ENCODE data around the gene CYP2E1. TPM values are rescaled to one million over a fixed set of nuclear protein-coding genes. Genes with fewer than 3 reads are reported as not detected.
"Not testable (repeated sequence)": the region's sequence is repeated elsewhere in the genome, so short reads cannot be mapped to it uniquely, and the experiment has no call there.

The CYP2E1 gene
- total RNA-seq (2014; rRNA removed; shearing (Covaris generic); ENCODE audit: low replicate concordance): 0.61 TPM in 1 of 2 replicates, not detected in the other

DNA sequence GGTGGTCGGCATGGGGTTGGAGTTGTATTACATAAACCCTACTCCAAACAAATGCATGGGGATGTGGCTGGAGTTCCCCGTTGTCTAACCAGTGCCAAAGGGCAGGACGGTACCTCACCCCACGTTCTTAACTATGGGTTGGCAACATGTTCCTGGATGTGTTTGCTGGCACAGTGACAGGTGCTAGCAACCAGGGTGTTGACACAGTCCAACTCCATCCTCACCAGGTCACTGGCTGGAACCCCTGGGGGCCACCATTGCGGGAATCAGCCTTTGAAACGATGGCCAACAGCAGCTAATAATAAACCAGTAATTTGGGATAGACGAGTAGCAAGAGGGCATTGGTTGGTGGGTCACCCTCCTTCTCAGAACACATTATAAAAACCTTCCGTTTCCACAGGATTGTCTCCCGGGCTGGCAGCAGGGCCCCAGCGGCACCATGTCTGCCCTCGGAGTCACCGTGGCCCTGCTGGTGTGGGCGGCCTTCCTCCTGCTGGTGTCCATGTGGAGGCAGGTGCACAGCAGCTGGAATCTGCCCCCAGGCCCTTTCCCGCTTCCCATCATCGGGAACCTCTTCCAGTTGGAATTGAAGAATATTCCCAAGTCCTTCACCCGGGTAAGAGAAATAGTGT, at the start of gene CYP2E1:
Gene CYP2E1, plus strand, starts transcription at position 407 of the 632 bp plus-strand sequence. Its CDS starts 33 bp downstream, at position 440.
- no peak for DNase-seq
- H3K4me2 ChIP-seq (ENCODE audit: low read depth, low read length, poor library complexity, severe bottlenecking): no peak within 1 kb of the TSS
- H3K79me2 ChIP-seq (ENCODE audit: low read length): no peaks in the 10 kb centered on the region
- no peaks in the 10 kb centered on the region for H3K9me3 ChIP-seq (ENCODE audit: low read length)
- no peaks in the 10 kb centered on the region for H3K36me3 ChIP-seq (ENCODE audit: insufficient read depth, low read length)
- H3K4me3 ChIP-seq (ENCODE audit: low read length): no peak within 1 kb of the TSS
- H3K9me2 ChIP-seq (replicated peaks; ENCODE audit: insufficient read depth, low read length): no peaks in the 10 kb centered on the region
- no peak within 1 kb of the TSS for H3K9ac ChIP-seq (ENCODE audit: low read length)
- no peaks in the 10 kb centered on the region for H3K4me1 ChIP-seq (ENCODE audit: low read length)
- no peak within 1 kb of the TSS for H2AFZ ChIP-seq (ENCODE audit: low read length)
- H3K27me3 ChIP-seq (ENCODE audit: low read length): no peaks in the 10 kb centered on the region
- H4K20me1 ChIP-seq (ENCODE audit: insufficient read depth, low read depth, low read length): no peaks in the 10 kb centered on the region
- no peak within 1 kb of the TSS for H3K27ac ChIP-seq (ENCODE audit: low read length)

DNA sequence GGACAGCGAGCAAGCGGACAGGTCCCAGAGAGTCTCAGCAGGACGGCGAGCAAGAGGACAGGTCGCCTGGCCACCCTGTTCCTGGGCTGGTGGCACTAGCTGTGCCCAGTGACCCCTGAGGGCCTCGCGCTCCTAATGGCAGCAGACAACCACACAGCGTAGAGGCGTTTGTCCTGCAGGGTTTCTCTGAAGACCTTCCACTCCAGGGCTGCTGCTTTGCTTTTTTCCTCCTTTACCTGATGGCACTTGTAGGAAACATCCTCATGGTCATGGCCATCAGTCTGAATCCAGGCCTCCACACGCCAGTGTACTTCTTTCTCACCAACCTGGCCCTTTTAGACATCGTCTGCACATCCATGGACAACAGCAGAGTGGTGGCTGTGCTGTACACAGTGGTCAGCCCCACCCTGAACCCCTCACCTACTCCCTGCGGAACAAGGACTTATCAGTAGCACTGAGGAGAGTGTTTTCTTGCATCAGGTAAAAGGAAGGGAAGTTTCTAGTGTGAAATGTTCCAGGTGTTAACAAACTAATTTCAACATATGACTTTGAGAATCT, 46.0 kb upstream of the CYP2E1 start:
- H4K20me1 ChIP-seq (ENCODE audit: insufficient read depth, low read depth, low read length): no peaks in the 10 kb centered on the region
- no peaks in the 10 kb centered on the region for H3K9me2 ChIP-seq (replicated peaks; ENCODE audit: insufficient read depth, low read length)
- H3K36me3 ChIP-seq (ENCODE audit: insufficient read depth, low read length): no peaks in the 10 kb centered on the region
- H3K79me2 ChIP-seq (ENCODE audit: low read length): no peaks in the 10 kb centered on the region
- H3K27me3 ChIP-seq (ENCODE audit: low read length): no peaks in the 10 kb centered on the region
- peaks cover 12% of the 10 kb centered on the region; the same call in 1 of the 2 replicates for H3K9me3 ChIP-seq (ENCODE audit: low read length)
- H3K4me1 ChIP-seq (ENCODE audit: low read length): no peaks in the 10 kb centered on the region
- no peak overlapping the region for H3K4me2 ChIP-seq (ENCODE audit: low read depth, low read length, poor library complexity, severe bottlenecking)
- no peak overlapping the region for H2AFZ ChIP-seq (ENCODE audit: low read length)
- H3K4me3 ChIP-seq (ENCODE audit: low read length): no peak overlapping the region
- DNase-seq: no peak
- H3K9ac ChIP-seq (ENCODE audit: low read length): no peak overlapping the region
- no peak overlapping the region for H3K27ac ChIP-seq (ENCODE audit: low read length)

DNA sequence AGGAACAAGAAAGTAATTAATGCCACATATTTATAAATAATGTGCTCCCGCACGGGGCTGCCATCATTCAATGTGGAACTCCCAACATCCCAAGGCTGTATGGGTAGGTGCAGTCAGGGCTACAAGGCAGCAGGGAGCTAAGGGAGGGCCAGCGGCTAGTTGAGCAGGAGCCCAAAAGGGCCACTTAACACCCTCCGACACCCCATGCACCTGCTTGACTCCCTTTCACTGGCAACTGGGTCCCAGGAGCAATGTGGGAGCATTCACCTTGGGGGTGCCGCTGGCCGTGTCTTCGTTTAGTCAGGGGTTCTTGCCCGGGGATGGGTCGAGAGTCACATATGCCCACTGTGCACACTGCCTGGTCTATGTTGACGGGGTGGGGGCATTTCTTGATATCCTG, 45.5 kb upstream of the CYP2E1 start:
- no peak overlapping the region for H3K4me2 ChIP-seq (ENCODE audit: low read depth, low read length, poor library complexity, severe bottlenecking)
- H3K4me3 ChIP-seq (ENCODE audit: low read length): no peak overlapping the region
- H3K27ac ChIP-seq (ENCODE audit: low read length): no peak overlapping the region
- DNase-seq: no peak
- no peak overlapping the region for H2AFZ ChIP-seq (ENCODE audit: low read length)
- H3K9me2 ChIP-seq (replicated peaks; ENCODE audit: insufficient read depth, low read length): no peaks in the 10 kb centered on the region
- no peaks in the 10 kb centered on the region for H3K4me1 ChIP-seq (ENCODE audit: low read length)
- no peaks in the 10 kb centered on the region for H3K36me3 ChIP-seq (ENCODE audit: insufficient read depth, low read length)
- no peaks in the 10 kb centered on the region for H3K27me3 ChIP-seq (ENCODE audit: low read length)
- H3K9me3 ChIP-seq (ENCODE audit: low read length): peaks cover 13% of the 10 kb centered on the region; the same call in 1 of the 2 replicates
- no peak overlapping the region for H3K9ac ChIP-seq (ENCODE audit: low read length)
- H3K79me2 ChIP-seq (ENCODE audit: low read length): no peaks in the 10 kb centered on the region
- no peaks in the 10 kb centered on the region for H4K20me1 ChIP-seq (ENCODE audit: insufficient read depth, low read depth, low read length)

DNA sequence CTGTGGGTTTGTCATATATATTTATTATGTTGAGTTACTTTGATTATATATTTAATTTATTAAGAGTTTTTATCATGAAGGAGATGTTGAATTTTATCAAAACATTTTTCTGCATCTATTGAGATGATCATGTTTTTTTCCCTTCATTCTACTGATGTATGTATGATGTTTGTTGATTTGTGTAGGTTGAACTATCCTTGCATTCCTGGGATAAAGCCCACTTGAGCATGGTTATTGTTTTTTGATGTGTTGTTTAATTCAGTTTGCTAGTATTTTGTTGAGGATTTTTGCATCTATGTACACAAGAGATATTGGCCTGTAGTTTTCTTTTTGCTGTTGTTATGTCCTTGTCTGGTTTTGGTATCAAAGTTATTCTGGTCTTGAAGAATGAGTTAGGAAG, 42.3 kb upstream of the CYP2E1 start:
- Histone ChIP-seq H2AFZ (ENCODE audit: low read length) (no peak overlapping the region), H3K9me2 (replicated peaks; ENCODE audit: insufficient read depth, low read length) (no peaks in the 10 kb centered on the region), H4K20me1 (ENCODE audit: insufficient read depth, low read depth, low read length) (no peaks in the 10 kb centered on the region), H3K79me2 (ENCODE audit: low read length) (no peaks in the 10 kb centered on the region), H3K4me3 (ENCODE audit: low read length) (no peak overlapping the region), H3K9ac (ENCODE audit: low read length) (no peak overlapping the region), H3K9me3 (ENCODE audit: low read length) (peaks cover 17% of the 10 kb centered on the region; the same call in 1 of the 2 replicates), H3K4me2 (ENCODE audit: low read depth, low read length, poor library complexity, severe bottlenecking) (no peak overlapping the region), H3K36me3 (ENCODE audit: insufficient read depth, low read length) (no peaks in the 10 kb centered on the region), H3K4me1 (ENCODE audit: low read length) (peaks cover 2% of the 10 kb centered on the region), H3K27me3 (ENCODE audit: low read length) (no peaks in the 10 kb centered on the region), H3K27ac (ENCODE audit: low read length) (no peak overlapping the region)
- no peak for DNase-seq

DNA sequence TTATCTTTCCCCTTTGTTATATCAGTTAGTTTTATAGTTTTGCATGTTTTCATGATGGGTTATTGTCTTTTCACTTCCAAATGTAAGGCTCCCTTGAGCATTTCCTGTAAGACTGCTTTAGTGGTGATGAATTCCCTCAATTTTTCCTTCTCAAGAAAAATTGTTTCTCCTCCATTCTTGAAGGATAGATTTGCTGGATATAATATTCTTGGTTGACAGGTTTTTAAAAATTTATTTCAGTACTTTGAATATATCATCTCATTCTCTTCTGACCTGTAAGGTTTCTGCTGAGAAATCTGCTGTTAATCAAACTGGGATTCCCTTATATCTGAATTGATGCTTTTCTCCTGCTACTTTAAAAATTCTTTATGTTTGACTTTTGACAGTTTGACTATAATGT, 40.1 kb upstream of the CYP2E1 start:
- Histone ChIP-seq H3K9me2 (replicated peaks; ENCODE audit: insufficient read depth, low read length) (no peaks in the 10 kb centered on the region), H3K27me3 (ENCODE audit: low read length) (no peaks in the 10 kb centered on the region), H2AFZ (ENCODE audit: low read length) (no peak overlapping the region), H4K20me1 (ENCODE audit: insufficient read depth, low read depth, low read length) (no peaks in the 10 kb centered on the region), H3K9me3 (ENCODE audit: low read length) (peaks cover 17% of the 10 kb centered on the region; the same call in 1 of the 2 replicates), H3K4me3 (ENCODE audit: low read length) (no peak overlapping the region), H3K4me1 (ENCODE audit: low read length) (peaks cover 5% of the 10 kb centered on the region), H3K27ac (ENCODE audit: low read length) (no peak overlapping the region), H3K9ac (ENCODE audit: low read length) (no peak overlapping the region), H3K36me3 (ENCODE audit: insufficient read depth, low read length) (no peaks in the 10 kb centered on the region), H3K79me2 (ENCODE audit: low read length) (no peaks in the 10 kb centered on the region), H3K4me2 (ENCODE audit: low read depth, low read length, poor library complexity, severe bottlenecking) (no peak overlapping the region)
- DNase-seq: no peak

DNA sequence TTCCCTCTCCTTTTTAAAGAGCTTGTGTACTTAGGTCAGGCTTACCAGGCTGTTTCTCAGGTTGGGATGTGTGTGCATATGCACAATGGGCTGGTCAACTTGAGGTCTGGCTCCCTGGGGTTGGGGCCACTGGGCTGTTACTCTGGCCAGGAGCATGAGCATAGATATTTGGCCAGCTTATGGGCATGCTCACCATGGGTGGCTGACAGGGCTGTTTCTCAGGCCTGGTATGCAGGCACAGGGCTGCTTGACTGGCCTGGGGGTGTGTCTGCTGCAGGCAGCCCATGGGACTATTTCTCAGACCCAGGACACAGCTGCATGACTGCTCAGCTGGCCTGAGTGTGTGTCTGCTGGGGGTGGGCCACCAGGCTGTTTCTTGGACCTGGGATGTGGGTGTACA, 38.8 kb upstream of the CYP2E1 start:
- Histone ChIP-seq H3K27me3 (ENCODE audit: low read length) (no peaks in the 10 kb centered on the region), H3K27ac (ENCODE audit: low read length) (no peak overlapping the region), H3K4me1 (ENCODE audit: low read length) (peaks cover 5% of the 10 kb centered on the region), H3K4me2 (ENCODE audit: low read depth, low read length, poor library complexity, severe bottlenecking) (no peak overlapping the region), H4K20me1 (ENCODE audit: insufficient read depth, low read depth, low read length) (no peaks in the 10 kb centered on the region), H3K9ac (ENCODE audit: low read length) (no peak overlapping the region), H3K36me3 (ENCODE audit: insufficient read depth, low read length) (no peaks in the 10 kb centered on the region), H3K4me3 (ENCODE audit: low read length) (no peak overlapping the region), H3K9me3 (ENCODE audit: low read length) (peaks cover 17% of the 10 kb centered on the region; the same call in 1 of the 2 replicates), H3K79me2 (ENCODE audit: low read length) (no peaks in the 10 kb centered on the region), H3K9me2 (replicated peaks; ENCODE audit: insufficient read depth, low read length) (no peaks in the 10 kb centered on the region), H2AFZ (ENCODE audit: low read length) (no peak overlapping the region)
- DNase-seq: no peak

DNA sequence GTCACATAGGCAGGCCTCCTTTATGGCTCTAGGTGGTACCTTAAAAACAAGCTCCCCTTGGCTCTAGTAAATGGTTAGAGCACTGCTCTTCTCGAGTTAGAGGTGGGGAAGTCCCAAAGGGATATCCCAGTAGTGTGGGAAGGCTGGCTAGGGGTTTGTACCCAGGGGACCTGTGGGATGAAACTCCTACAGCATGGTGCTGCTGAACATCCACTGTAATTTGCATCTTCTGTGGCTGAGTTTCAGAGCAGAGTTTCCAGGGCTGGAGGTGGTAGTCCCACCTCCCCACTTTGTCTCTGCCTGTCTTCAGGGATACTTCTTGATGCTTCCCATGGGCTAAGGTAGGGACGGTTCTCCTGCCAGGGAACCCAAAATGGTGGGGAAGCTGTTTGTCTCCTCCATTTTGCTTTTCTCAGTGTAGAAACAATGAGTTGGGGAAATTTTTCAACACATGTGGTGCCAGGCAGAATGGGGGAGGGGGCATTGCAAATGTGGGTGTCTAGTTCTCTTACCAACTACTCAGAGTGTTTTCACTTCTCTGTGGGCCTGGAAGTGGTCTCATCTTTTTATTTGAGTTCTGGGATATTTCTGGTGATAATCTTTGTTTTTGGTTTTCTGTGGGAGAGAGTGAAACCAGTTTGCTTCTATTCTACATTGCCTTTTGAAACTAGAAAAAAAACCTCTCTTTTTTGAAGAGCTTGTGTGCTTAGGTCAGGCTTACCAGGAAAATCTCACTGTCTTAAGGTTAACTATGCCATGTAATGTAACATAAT, 37.2 kb upstream of the CYP2E1 start:
- DNase-seq: no peak
- Histone ChIP-seq H3K9me2 (replicated peaks; ENCODE audit: insufficient read depth, low read length) (no peaks in the 10 kb centered on the region), H4K20me1 (ENCODE audit: insufficient read depth, low read depth, low read length) (no peaks in the 10 kb centered on the region), H3K27me3 (ENCODE audit: low read length) (no peaks in the 10 kb centered on the region), H3K4me2 (ENCODE audit: low read depth, low read length, poor library complexity, severe bottlenecking) (no peak overlapping the region), H3K36me3 (ENCODE audit: insufficient read depth, low read length) (no peaks in the 10 kb centered on the region), H2AFZ (ENCODE audit: low read length) (no peak overlapping the region), H3K4me3 (ENCODE audit: low read length) (no peak overlapping the region), H3K79me2 (ENCODE audit: low read length) (no peaks in the 10 kb centered on the region), H3K9me3 (ENCODE audit: low read length) (peaks cover 15% of the 10 kb centered on the region; the same call in 1 of the 2 replicates), H3K9ac (ENCODE audit: low read length) (no peak overlapping the region), H3K4me1 (ENCODE audit: low read length) (peaks cover 5% of the 10 kb centered on the region), H3K27ac (ENCODE audit: low read length) (no peak overlapping the region)

DNA sequence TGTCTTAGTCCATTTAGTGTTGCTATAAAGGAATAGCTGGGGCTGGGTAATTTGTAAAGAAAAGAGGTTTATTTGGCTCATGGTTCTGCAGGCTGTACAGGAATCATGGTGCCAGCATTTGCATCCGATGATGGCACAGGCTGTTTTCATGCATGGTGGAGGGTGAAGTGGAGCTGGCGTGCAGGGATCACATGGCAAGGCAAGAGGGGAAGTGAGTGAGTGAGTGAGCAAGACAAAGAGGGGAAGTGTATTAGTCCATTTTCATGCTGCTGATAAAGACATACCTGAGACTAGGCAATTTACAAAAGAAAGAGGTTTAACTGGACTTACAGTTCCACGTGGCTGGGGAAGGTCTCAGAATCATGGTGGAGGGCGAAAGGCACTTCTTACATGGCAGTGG, 33.6 kb upstream of the CYP2E1 start:
- not testable (repeated sequence) for H3K9me3 ChIP-seq (ENCODE audit: low read length); H3K9ac ChIP-seq (ENCODE audit: low read length); H3K9me2 ChIP-seq (replicated peaks; ENCODE audit: insufficient read depth, low read length); H3K79me2 ChIP-seq (ENCODE audit: low read length); H3K4me2 ChIP-seq (ENCODE audit: low read depth, low read length, poor library complexity, severe bottlenecking); H3K27me3 ChIP-seq (ENCODE audit: low read length); H2AFZ ChIP-seq (ENCODE audit: low read length); H3K36me3 ChIP-seq (ENCODE audit: insufficient read depth, low read length); H4K20me1 ChIP-seq (ENCODE audit: insufficient read depth, low read depth, low read length); H3K4me1 ChIP-seq (ENCODE audit: low read length); H3K27ac ChIP-seq (ENCODE audit: low read length); H3K4me3 ChIP-seq (ENCODE audit: low read length)
- peak; percentile 56 for DNase-seq

All from Karpas-422 (cell line).